GM19467 (cell line): ENCODE results near the gene EYS.
"Not testable (repeated sequence)": the region's sequence is repeated elsewhere in the genome, so short reads cannot be mapped to it uniquely, and the experiment has no call there.

Experiments used
- ATAC-seq: cut with Tn5 transposase; IDR thresholded peaks from one replicate; pipeline ENCODE4 v1.9.1; 2021; ENCODE audit warnings: mild to moderate bottlenecking, moderate library complexity; ENCODE audit not compliant: unreplicated experiment

The EYS gene

GRCh38 chr6:63887804-63888203 is 1819.2 kb downstream of the EYS start:
- not testable (repeated sequence) for ATAC-seq

DNA sequence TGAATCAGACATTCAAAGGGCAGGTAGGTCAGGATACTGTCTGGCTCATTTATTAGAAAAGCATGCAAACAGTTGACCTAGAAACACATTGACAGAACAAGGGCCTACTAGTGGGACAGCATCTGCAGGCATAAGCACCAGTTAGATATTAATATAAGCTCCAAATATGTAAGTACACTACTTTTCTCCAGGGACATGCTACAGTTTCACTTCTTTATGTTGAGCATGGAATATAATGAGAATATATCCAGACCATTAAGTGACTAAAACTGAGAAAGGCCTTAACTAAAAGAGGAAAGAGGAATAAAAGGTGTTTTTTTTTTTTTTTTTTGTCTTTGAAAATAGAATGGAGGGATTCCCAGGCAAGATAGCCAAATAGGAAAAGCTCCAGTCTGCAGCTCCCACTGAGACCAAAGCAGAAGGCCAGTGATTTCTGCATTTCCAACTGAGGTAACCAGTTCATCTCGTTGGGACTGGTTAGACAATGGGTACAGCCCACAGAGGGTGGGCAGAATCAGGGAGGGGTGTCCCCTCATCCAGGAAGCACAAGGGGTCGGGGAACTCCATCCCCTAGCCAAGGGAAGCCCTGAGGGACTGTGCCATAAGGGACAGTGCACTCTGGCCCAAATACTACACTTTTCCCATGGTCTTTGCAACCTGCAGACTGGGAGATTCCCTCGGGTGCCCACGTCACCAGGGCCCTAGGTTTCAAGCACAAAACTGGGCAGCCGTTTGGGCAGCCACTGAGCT is 1819.8 kb downstream of the EYS start:
- ATAC-seq = no peak

DNA sequence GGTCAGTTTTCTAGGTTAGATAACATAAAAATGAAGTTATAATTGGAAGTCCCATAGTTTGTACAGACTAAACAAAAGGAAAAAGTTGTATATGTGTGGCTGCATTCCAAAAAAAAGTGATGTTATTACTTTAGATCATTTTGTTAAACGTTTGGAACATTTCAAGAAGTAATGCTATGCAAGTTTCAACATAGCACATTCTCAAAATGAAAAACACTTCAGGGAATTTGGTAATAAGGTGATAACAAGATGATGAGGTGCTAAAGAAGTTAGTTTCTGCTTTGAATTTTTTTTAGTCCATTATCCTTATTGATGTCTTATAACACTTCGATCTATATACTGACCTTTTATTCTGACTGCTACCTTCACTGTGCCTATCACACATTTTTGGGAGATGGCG is 1820.7 kb downstream of the EYS start:
- ATAC-seq = no peak

GRCh38 chr6:63883597-63883996 is 1823.4 kb downstream of the EYS start:
- ATAC-seq = no peak

GRCh38 chr6:63882208-63882607 is 1824.8 kb downstream of the EYS start:
- ATAC-seq = no peak

DNA sequence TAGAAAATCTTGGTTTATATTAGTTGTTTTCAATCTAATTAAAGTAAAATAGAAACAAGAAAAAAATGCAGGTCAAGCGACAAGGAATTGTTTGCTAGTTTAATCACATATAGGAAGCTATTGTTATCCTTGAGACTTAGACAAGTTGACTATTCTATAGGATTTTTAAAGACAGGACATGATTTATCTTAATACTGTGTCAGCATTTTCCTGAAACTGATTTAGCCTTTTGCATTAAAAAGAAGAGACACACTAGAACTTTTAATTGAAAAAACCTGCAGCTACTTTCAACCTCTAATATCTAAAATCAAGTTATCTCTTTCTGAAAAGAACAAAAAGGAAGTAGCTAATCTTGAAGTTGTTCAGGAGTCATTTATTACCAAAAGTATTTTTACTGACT is 1825.2 kb downstream of the EYS start:
- no peak for ATAC-seq

- no peak for ATAC-seq
Measured at GRCh38 chr6:63872233-63872632, 1834.8 kb downstream of the EYS start.

DNA sequence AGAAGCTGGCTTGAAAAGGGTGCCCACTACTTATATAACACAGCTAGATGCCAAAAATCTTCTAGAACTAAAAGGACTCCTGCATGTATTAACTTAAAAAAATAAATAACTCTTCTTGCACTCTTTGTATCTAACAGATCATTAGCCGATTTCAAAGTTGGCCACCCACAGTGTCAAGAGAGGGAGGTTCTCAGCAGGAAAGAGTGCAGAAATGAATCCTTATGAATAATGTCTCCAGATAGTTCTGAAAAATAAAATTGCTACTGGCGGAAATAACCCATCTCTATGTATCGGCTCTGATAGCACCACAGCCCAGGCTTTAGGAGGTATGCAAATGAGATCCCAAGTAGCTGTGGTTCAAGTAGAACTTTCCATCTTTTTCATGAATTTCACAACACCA is 1838.7 kb downstream of the EYS start:
- no peak for ATAC-seq

DNA sequence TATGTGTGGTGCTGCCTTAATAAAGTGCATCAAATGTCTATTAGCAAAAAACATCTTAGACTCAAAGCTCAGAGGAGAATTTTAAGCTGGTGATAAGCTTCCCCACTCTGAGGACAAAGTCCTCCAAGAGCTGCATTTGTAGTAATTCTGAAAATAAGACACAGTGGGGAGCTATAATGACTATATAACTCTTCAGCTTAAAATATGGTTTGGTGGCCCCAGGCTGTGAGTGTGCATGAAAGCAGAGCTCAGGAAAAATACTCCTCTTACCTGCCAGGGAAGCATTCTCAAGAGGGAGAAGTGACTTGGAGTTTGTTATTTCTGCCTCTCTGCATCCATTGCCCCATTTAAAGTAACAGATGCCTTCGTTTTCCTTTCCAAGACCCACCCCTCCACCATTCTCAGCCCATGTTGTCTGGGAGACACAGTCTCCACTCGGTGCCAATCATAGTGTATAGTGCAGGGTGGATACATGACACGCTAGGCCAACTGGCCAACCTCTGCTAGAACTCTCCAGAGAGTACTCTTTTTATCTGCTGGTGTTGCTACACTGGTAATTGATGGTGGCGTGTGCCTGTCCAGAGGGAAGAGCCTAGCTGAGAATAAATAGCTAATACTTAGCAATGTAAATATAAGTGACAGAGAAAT is 1842.2 kb downstream of the EYS start:
- ATAC-seq = no peak

GRCh38 chr6:63864061-63864460 is 1843.0 kb downstream of the EYS start:
- no peak for ATAC-seq

- no peak for ATAC-seq
Measured at GRCh38 chr6:63862486-63863198, 1844.4 kb downstream of the EYS start.

DNA sequence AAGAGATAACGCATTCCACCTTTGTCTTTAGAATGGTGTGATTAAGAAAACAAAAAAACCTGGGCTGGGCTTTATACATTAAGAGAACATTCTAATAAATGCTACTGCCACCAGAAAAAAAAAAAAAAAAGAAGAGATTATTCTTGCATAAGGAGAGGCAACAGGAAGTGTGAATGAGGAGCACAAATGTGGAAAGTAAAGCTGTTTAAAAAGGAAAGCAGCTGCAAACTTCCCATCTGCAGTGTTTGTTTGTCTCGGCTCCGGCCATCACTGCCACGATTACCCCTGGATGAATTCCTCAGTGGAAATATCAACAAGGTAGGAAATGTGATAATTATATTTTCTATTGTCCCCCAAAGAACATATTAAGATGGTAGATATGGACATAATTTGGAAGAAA is 1847.5 kb downstream of the EYS start:
- no peak for ATAC-seq

- ATAC-seq = no peak
Measured at GRCh38 chr6:63858691-63859090, 1848.3 kb downstream of the EYS start.

GRCh38 chr6:63856271-63856670 is 1850.8 kb downstream of the EYS start:
- no peak for ATAC-seq

DNA sequence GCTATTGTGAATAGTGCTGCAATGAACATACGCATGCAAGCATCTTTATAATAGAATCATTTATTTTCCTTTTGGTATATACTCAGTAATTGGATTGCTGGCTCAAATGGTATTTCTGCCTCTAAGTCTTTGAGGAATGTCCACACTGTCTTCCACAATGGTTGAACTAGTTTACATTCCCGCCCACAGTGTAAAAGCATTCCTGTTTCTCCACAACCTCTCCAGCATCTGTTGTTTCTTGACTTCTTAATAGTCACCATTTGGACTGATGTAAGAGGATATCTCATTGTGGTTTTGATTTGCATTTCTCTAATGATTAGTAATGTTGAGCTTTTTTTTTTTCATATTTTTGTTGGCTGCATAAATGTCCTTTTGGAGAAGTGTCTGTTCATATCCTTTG is 1862.7 kb downstream of the EYS start:
- ATAC-seq = no peak

- ATAC-seq = no peak
Measured at GRCh38 chr6:63839485-63839884, 1867.5 kb downstream of the EYS start.

DNA sequence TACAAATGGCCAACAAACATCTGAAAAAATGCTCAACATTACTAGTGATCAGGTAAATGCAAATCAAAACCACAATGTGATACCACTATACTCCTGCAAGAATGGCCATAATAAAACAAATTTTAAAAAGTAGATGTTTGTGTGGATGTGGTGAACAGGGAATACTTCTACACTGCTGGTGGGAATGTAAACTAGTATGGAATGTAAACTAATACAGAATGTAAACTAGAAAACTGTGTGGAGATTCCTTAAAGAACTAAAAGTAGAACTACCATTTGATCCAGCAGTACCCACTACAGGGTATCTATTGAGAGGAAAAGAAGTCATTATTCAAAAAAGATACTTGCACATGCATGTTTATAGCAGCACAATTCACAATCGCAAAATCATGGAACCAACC is 1878.3 kb downstream of the EYS start:
- not testable (repeated sequence) for ATAC-seq

- no peak for ATAC-seq
Measured at GRCh38 chr6:63824722-63825121, 1882.3 kb downstream of the EYS start.

DNA sequence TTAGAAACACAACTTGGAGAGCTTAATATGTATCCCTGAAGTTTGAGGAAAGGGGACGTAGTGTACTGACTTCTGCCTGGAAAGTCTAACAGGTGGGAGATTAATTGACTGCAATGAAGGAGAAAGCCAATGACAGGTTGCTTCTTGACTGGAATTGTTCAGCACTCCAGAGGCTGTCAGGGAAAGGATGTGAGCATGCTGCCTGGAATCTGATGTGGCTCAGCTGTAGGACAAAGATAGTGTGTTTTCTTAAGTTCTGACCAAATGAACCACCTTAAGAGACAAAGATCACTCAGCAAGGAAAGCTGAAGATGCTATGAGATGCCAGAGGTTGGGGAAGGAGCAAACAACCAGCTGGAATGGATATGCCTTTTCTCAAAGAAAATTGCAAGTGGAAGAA is 1885.6 kb downstream of the EYS start:
- no peak for ATAC-seq

DNA sequence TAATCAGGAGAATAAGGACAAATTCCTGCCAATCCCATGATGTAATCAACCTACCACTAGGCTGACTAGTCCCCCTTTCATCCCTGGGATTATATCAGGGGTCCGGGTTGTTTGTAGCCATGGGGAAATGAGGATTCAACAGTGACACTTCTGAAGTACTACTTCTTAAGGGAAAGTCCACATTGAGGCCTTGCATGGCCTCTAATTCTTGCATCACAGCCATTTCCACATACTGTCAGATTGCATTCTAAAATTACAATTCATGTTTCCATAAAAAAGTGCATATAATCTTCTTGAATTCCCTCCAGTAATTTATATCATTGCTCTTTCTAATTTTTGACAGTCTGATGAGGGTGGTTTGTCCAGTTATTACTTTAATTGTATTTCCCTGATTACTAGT is 1887.2 kb downstream of the EYS start:
- no peak for ATAC-seq

GRCh38 chr6:63817492-63818050 is 1889.5 kb downstream of the EYS start:
- no peak for ATAC-seq

DNA sequence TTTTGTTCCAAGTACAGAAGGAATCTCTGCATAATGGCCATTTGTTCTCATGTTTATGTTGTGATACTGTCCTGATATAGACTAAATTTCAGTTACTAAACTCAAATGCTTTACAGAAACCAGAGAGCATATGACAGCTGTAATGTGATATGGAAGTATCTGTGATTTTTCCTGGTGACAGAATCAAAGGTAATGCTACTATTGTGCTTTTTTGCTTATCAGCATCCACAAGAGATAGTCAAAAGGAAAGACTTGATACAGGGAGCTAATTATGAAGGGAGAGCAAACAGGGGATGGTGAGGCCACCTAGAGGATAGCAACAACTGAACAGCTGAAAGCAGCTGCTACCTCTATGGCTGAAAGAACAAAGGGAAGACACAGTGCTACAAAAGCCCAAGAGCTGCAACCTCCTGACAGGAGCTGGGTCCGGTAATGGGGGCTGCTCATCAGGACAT is 1890.0 kb downstream of the EYS start:
- no peak for ATAC-seq
